ENCODE measurements around the gene LRRK1.

DNA sequence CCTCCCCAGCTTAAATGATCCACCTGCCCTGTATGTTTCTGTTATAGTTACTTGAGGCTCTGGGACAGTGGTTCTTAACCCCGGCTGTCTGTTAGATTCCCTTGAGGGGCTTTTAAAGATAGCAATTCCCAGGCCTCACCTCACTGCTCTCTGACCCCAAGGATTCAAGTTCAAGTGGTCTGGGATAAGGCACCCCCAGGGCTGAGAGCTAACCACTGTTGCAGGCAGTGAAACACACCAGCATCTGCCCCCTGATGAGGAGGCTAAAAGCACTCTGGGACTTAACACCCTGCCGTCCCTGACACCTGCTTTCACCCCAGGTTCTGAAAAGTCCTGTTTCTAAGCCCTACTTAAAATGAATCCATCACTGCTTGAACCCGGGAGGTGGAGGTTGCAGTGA, 103.7 kb downstream of the LRRK1 start:
- TF ChIP-seq POLR2A (IDR thresholded peaks at IDR 0.05) (no peak), EP300 (IDR thresholded peaks at IDR 0.05) (no peak)

All from stomach (tissue), 4 donors.